HepG2 (cell line): ENCODE data around the gene DNAJB11. TPM values are rescaled to one million over a fixed set of nuclear protein-coding genes. Genes with fewer than 3 reads are reported as not detected.
A peak's percentile ranks its signal among the peaks of the same experiment; 100 is the strongest.

ENCODE experiments used
- EEA1 ChIP-seq: sonication (generic); formaldehyde crosslinking; IDR thresholded peaks from 2 replicates; pipeline ENCODE4 v1.5.1; 2020; ENCODE audit warnings: mild to moderate bottlenecking, missing genetic modification reagents, borderline replicate concordance
- KMT2A ChIP-seq: sonication (generic); formaldehyde crosslinking; IDR thresholded peaks from 2 replicates; pipeline ENCODE4 v1.4.0; 2020; ENCODE audit warnings: missing genetic modification reagents
- MAF1 ChIP-seq: sonication (generic); formaldehyde crosslinking; IDR thresholded peaks from 2 replicates; pipeline ENCODE4 v1.5.0; 2020; ENCODE audit warnings: missing genetic modification reagents, borderline replicate concordance
- MIXL1 ChIP-seq: IDR thresholded peaks from 2 replicates; pipeline ENCODE4 v1.6.1; 2016
- NCOA2 ChIP-seq: sonication (generic); formaldehyde crosslinking; IDR thresholded peaks from 2 replicates; pipeline ENCODE4 v1.8.0; 2022; ENCODE audit warnings: inconsistent platforms
- NFE2L2 ChIP-seq: fragments of 150-350 bp; IDR thresholded peaks from 2 replicates; pipeline ENCODE4 v1.6.1; 2014; ENCODE audit warnings: low read length
- NR2F6 ChIP-seq, 2 experiments: IDR thresholded peaks; 2 replicates each; pipeline ENCODE4 v1.6.1; 2016; ENCODE audit warnings: antibody characterized with exemption in 1 of 2, mild to moderate bottlenecking in 1 of 2
- RAD51 ChIP-seq: fragments of 450-650 bp; IDR thresholded peaks from 2 replicates; pipeline ENCODE4 v1.6.1; 2016; ENCODE audit warnings: borderline replicate concordance
- SAP130 ChIP-seq: IDR thresholded peaks from 2 replicates; pipeline ENCODE4 v1.6.1; 2016; ENCODE audit warnings: low read depth
- SMAD1 ChIP-seq: sonication (generic); formaldehyde crosslinking; IDR thresholded peaks from 2 replicates; pipeline ENCODE4 v1.4.0; 2020; ENCODE audit warnings: missing genetic modification reagents, low read depth, mild to moderate bottlenecking, borderline replicate concordance
- STAG1 ChIP-seq: sonication (generic); formaldehyde crosslinking; IDR thresholded peaks from 2 replicates; pipeline ENCODE4 v1.4.0; 2020; ENCODE audit warnings: missing genetic modification reagents
- SUZ12 ChIP-seq: fragments of 150-350 bp; IDR thresholded peaks from 2 replicates; pipeline ENCODE4 v1.6.1; 2014; ENCODE audit warnings: low read depth, low read length
- TBL1XR1 ChIP-seq: fragments of 150-350 bp; IDR thresholded peaks from 2 replicates; pipeline ENCODE4 v1.6.1; 2014; ENCODE audit warnings: borderline replicate concordance, low read length; ENCODE audit not compliant: partially characterized antibody
- ZNF256 ChIP-seq: sonication (generic); formaldehyde crosslinking; conservative IDR thresholded peaks from 2 replicates; pipeline ENCODE4 v1.4.0; 2020; ENCODE audit warnings: missing genetic modification reagents
- ZNF563 ChIP-seq: sonication (generic); formaldehyde crosslinking; IDR thresholded peaks from 2 replicates; pipeline ENCODE4 v1.8.0; 2022; ENCODE audit warnings: mild to moderate bottlenecking, moderate library complexity, missing genetic modification reagents
- ZNF605 ChIP-seq: sonication (generic); formaldehyde crosslinking; IDR thresholded peaks from 2 replicates; pipeline ENCODE4 v1.8.0; 2022; ENCODE audit warnings: mild to moderate bottlenecking, missing genetic modification reagents
- ZNF749 ChIP-seq: sonication (generic); formaldehyde crosslinking; IDR thresholded peaks from 2 replicates; pipeline ENCODE4 v1.8.0; 2022; ENCODE audit warnings: mild to moderate bottlenecking, missing genetic modification reagents, moderate library complexity, borderline replicate concordance
- polyA plus RNA-seq, 8 experiments: library from polyadenylated mRNA; depleted of rRNA in 3 of 8; stranded (reverse) in 7 of 8; unstranded in 1 of 8; fragments of >200 nt; fragmentation: Illumina TruSeq in 4 of 8; extraction: Trizol in 4 of 8; gene quantifications; 2 replicates each; pipeline versions ENCODE4 v1.2.1 to v1.2.3, GENCODE V29; 2011 to 2016; ENCODE audit warnings: low read depth in 4 of 8, missing spikeins in 1 of 8, mixed read lengths in 1 of 8; ENCODE audit not compliant: insufficient read depth in 1 of 8
- total RNA-seq, 5 experiments: library from RNA; depleted of rRNA; stranded (reverse); fragments of >200 nt; fragmentation: Illumina TruSeq; extraction: Trizol; gene quantifications; 2 replicates each; pipeline ENCODE4 v1.2.3, GENCODE V29; 2016; ENCODE audit warnings: low read depth in 1 of 5
- TF ChIP-seq, protein P1 (sequence below): sonication (generic); formaldehyde crosslinking; IDR thresholded peaks from 2 replicates; pipeline ENCODE4 v1.5.1; 2020; ENCODE audit warnings: mild to moderate bottlenecking, moderate library complexity, missing genetic modification reagents
- TF ChIP-seq, protein P2 (sequence below), 2 experiments: fragments of 450-650 bp in 1 of 2; sonication (generic) in 1 of 2; formaldehyde crosslinking; IDR thresholded peaks; 2 replicates each; pipeline versions ENCODE4 v1.5.0 to v1.8.0; 2020 to 2022; ENCODE audit warnings: mild to moderate bottlenecking in 1 of 2, missing genetic modification reagents in 1 of 2
- TF ChIP-seq, protein P3 (sequence below): sonication (generic); formaldehyde crosslinking; IDR thresholded peaks from 2 replicates; pipeline ENCODE4 v1.4.0; 2020; ENCODE audit warnings: missing genetic modification reagents, borderline replicate concordance
- TF ChIP-seq, protein P4 (sequence below): sonication (generic); formaldehyde crosslinking; IDR thresholded peaks from 2 replicates; pipeline ENCODE4 v1.5.0; 2020; ENCODE audit warnings: mild to moderate bottlenecking, missing genetic modification reagents

DNAJB11 gene
- total and polyA plus RNA-seq, 2 of the 13 experiments (the other 11 are each of a cell fraction or from before 2014, with no cell fraction given), result 41.0 to 132 TPM

DNA sequence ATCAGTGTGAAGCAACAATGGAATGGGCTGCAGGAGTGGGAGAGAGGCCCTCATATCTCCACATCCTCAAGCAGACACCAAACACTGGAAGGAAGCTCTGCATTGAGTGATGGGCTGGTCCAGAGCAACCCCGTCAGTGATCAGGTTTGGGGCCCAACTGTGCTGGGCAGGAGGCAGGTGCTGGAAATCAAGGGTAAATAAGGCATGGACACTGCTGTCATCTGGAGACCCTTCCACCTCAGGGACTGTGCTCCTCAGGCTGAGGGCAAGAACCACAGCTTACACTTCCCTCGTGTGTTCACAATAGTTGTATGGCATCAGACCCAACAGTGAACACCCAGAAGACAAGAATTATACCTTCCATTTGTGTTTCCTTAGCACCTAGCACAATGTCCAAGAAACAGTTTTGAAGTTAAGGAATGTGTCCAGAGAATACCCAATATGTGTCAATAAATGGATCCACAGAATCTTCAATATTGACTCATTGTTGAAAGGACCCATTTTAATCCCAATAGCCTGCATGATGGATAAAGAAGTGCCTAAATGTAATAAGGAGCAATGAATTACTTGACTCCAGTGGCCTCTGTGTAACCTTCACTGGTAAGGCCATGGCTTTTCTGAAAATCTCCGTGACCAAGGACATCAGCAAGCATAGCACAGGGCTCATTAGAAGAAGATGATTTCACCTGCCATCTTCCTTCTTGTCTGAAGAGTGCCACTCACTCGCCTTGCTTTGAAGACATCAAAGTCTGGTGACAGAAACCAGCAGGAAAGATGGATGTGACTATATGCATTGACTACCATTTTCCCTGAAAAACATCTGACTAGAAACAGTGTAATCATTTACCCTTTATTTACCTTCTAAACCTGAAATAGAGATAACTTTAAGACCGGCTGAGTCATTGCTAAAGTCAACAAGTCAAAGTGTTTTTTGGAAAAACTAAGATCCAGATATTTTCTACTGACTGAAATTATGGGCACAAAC, 35.3 kb downstream of the DNAJB11 start (continued):
- TF ChIP-seq, protein P1, sequence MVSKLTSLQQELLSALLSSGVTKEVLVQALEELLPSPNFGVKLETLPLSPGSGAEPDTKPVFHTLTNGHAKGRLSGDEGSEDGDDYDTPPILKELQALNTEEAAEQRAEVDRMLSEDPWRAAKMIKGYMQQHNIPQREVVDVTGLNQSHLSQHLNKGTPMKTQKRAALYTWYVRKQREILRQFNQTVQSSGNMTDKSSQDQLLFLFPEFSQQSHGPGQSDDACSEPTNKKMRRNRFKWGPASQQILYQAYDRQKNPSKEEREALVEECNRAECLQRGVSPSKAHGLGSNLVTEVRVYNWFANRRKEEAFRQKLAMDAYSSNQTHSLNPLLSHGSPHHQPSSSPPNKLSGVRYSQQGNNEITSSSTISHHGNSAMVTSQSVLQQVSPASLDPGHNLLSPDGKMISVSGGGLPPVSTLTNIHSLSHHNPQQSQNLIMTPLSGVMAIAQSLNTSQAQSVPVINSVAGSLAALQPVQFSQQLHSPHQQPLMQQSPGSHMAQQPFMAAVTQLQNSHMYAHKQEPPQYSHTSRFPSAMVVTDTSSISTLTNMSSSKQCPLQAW (CRISPR knock-in tag), result peak; percentile 65; the same call in 1 of the 2 replicates
- TF ChIP-seq EEA1 (CRISPR knock-in tag) (no peak), SUZ12 (no peak), NFE2L2 (peak; percentile 57; the same call in 1 of the 2 replicates), TBL1XR1 (no peak), ZNF749 (no peak), ZNF256 (no peak), MAF1 (CRISPR knock-in tag) (no peak), SMAD1 (CRISPR knock-in tag) (no peak), NCOA2 (CRISPR knock-in tag) (peak; percentile 95), NR2F6 (IDR thresholded peaks at IDR 0.05) (peak; percentile 57; the same call in 1 of the 2 replicates), NR2F6 (CRISPR knock-in tag; IDR thresholded peaks at IDR 0.05) (peak; percentile 72; the same call in 1 of the 2 replicates), RAD51 (no peak), ZNF605 (CRISPR knock-in tag) (no peak), SAP130 (CRISPR knock-in tag) (peak; percentile 75), MIXL1 (peak; percentile 74; the same call in 1 of the 2 replicates), ZNF563 (CRISPR knock-in tag) (no peak), KMT2A (CRISPR knock-in tag) (no peak), STAG1 (CRISPR knock-in tag) (no peak)
- TF ChIP-seq, protein P2, sequence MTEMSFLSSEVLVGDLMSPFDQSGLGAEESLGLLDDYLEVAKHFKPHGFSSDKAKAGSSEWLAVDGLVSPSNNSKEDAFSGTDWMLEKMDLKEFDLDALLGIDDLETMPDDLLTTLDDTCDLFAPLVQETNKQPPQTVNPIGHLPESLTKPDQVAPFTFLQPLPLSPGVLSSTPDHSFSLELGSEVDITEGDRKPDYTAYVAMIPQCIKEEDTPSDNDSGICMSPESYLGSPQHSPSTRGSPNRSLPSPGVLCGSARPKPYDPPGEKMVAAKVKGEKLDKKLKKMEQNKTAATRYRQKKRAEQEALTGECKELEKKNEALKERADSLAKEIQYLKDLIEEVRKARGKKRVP (CRISPR knock-in tag; IDR thresholded peaks at IDR 0.05), result peak in 1 of 2 experiments; percentile 64; a peak in 1 of 4 replicates
- TF ChIP-seq, protein P3, sequence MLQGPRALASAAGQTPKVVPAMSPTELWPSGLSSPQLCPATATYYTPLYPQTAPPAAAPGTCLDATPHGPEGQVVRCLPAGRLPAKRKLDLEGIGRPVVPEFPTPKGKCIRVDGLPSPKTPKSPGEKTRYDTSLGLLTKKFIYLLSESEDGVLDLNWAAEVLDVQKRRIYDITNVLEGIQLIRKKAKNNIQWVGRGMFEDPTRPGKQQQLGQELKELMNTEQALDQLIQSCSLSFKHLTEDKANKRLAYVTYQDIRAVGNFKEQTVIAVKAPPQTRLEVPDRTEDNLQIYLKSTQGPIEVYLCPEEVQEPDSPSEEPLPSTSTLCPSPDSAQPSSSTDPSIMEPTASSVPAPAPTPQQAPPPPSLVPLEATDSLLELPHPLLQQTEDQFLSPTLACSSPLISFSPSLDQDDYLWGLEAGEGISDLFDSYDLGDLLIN, result no peak
- TF ChIP-seq, protein P4, sequence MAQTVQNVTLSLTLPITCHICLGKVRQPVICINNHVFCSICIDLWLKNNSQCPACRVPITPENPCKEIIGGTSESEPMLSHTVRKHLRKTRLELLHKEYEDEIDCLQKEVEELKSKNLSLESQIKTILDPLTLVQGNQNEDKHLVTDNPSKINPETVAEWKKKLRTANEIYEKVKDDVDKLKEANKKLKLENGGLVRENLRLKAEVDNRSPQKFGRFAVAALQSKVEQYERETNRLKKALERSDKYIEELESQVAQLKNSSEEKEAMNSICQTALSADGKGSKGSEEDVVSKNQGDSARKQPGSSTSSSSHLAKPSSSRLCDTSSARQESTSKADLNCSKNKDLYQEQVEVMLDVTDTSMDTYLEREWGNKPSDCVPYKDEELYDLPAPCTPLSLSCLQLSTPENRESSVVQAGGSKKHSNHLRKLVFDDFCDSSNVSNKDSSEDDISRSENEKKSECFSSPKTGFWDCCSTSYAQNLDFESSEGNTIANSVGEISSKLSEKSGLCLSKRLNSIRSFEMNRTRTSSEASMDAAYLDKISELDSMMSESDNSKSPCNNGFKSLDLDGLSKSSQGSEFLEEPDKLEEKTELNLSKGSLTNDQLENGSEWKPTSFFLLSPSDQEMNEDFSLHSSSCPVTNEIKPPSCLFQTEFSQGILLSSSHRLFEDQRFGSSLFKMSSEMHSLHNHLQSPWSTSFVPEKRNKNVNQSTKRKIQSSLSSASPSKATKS (CRISPR knock-in tag), result no peak
